ENCODE measurements around the gene IMP4. TPM values are rescaled to one million over a fixed set of nuclear protein-coding genes. Genes with fewer than 3 reads are reported as not detected.

Gene IMP4, protein sequence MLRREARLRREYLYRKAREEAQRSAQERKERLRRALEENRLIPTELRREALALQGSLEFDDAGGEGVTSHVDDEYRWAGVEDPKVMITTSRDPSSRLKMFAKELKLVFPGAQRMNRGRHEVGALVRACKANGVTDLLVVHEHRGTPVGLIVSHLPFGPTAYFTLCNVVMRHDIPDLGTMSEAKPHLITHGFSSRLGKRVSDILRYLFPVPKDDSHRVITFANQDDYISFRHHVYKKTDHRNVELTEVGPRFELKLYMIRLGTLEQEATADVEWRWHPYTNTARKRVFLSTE
- 59.9 and 102 TPM in 2 replicates for total RNA-seq

DNA sequence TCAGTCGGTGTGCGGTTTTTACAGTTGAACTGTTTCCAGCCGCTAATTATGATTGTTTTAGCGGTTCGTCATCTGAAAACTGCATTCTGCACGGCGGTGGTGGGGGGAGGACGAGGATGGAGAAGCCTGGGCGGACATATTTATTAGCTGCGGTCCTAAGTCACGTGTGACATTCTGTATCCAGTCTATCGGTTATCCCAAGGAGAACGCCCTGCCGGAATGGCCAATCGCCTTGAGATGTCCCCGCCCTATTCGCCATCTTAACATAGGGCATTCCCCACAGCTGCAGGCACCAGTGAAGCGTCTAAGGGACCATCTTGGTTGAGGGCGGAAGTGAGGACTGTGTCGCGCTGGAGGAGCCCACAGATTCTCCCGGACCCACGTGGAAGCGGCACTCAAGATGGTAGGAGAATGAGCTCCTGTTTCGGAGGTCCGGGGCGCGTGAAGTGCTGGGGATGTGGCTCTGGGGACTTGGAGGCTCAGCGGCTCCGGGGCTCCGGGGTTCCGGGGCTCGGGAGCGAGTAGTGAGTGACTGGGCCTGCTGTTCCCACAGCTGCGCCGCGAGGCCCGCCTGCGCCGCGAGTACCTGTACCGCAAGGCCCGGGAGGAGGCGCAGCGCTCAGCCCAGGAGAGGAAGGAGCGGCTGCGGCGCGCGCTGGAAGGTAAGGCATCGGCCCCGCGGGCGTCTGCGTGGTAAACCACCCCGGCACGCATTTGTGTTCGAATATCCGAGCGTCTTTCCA lies at the start of gene IMP4:
Gene IMP4, plus strand, starts transcription at position 365 of the 743 bp plus-strand sequence. Its CDS starts 36 bp downstream, at position 401.

DNA sequence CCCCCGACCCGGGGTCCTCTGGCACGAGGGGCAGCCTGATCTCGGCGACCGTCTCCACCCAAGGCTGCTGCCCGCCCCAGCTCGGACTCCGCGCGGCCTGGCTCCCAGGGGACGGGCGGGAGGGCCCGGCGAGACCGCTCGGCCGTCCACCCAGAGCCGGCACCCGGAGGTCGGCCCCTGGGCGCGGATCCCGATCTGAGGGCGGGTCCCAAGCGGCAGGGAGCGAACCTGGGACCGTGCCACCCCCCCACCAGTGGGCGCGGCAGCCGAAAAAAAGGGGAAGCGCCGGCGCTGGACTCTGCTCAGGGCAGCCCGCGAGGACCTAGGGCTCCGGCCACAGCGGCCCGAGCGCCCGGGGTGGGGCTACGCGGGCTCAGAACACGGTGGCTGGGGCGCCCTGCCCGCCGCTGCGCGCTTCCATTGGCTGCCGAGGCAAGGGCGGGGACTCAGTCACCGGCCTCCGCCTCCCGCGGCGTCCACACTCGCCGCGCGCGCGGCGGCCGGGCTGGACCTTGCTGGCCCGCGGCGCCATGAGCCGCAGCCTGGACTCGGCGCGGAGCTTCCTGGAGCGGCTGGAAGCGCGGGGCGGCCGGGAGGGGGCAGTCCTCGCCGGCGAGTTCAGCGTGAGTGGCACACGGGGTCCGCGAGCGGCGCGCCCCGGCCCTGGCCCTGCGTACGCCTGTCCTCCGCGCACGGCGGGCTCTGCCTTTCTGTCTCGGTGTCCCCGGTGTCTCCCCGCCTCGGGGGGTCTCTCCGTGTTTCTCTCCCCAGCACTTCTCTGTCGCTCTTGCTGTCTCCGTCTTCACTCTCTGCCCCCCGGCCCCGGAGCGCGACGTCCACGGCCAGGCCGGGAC lies 13.1 kb downstream of the IMP4 start, which contains the start of gene PTPN18:
Gene PTPN18, plus strand, starts transcription at position 479 of the 854 bp plus-strand sequence. Its CDS starts 52 bp downstream, at position 531.

Other genes with a start within 250 kb of the IMP4 start
- not detected in 2 replicates for gene POTEF, start 213.7 kb upstream of the IMP4 start, total RNA-seq
- gene CCDC74B, start 197.8 kb upstream of the IMP4 start, total RNA-seq: 5.4 and 17.9 TPM in 2 replicates
- 39.2 and 47.1 TPM in 2 replicates for gene SMPD4, start 161.3 kb upstream of the IMP4 start, total RNA-seq
- gene MZT2B, start 160.6 kb upstream of the IMP4 start, total RNA-seq: 263 and 313 TPM in 2 replicates
- gene TUBA3E, start 144.5 kb upstream of the IMP4 start, total RNA-seq: not detected in 2 replicates
- 14.1 and 22.9 TPM in 2 replicates for gene PTPN18, start 13.2 kb downstream of the IMP4 start, total RNA-seq
- not detected in 2 replicates for gene POTEI, start 166.4 kb downstream of the IMP4 start, total RNA-seq
- gene CFC1B, start 178.3 kb downstream of the IMP4 start, total RNA-seq: not detected in 2 replicates

Measured in epithelial cell of alveolus of lung (primary cell).